Measurements from ENCODE around the gene MACC1. TPM values are rescaled to one million over a fixed set of nuclear protein-coding genes. Genes with fewer than 3 reads are reported as not detected.
A peak's percentile ranks its signal among the peaks of the same experiment; 100 is the strongest.
"Not testable (repeated sequence)": the region's sequence is repeated elsewhere in the genome, so short reads cannot be mapped to it uniquely, and the experiment has no call there.

The MACC1 gene
- total RNA-seq, 1 donor from 2014 or later: 0.16 TPM

- intact Hi-C loops (cut with DNase I): no loop called here
- no peak for DNase-seq (ENCODE audit: missing footprints)
- ATAC-seq: no peak
These were observed 27.3 kb downstream of the MACC1 start for GRCh38 chr7:20189852-20190251.

- DNase-seq (ENCODE audit: missing footprints) (no peak), ATAC-seq (no peak)
- intact Hi-C loops (cut with DNase I): no loop called here
These were observed 28.6 kb downstream of the MACC1 start for GRCh38 chr7:20188567-20188966.

GRCh38 chr7:20187850-20188249 is 29.3 kb downstream of the MACC1 start:
- ATAC-seq; DNase-seq (ENCODE audit: missing footprints); intact Hi-C loops (cut with DNase I): not testable (repeated sequence)

- intact Hi-C loops (cut with DNase I): no loop called here
- no peak for ATAC-seq
- no peak for DNase-seq (ENCODE audit: missing footprints)
These were observed 31.2 kb downstream of the MACC1 start for GRCh38 chr7:20185988-20186387.

- DNase-seq (ENCODE audit: missing footprints) (no peak), ATAC-seq (no peak)
- intact Hi-C loops (cut with DNase I): no loop called here
These were observed 34.1 kb downstream of the MACC1 start for GRCh38 chr7:20183086-20183485.

GRCh38 chr7:20176578-20177242 is 40.5 kb downstream of the MACC1 start:
- intact Hi-C loops (cut with DNase I): no loop called here
- DNase-seq (ENCODE audit: missing footprints): no peak
- ATAC-seq: no peak

- no peak for ATAC-seq
- intact Hi-C loops (cut with DNase I): no loop called here
These were observed 43.4 kb downstream of the MACC1 start for GRCh38 chr7:20173828-20174227.

GRCh38 chr7:20172736-20173334 is 44.3 kb downstream of the MACC1 start:
- DNase-seq (ENCODE audit: missing footprints): no peak
- ATAC-seq: no peak
- intact Hi-C loops (cut with DNase I): no loop called here

More at GRCh38 chr7:20173828-20174227, 43.4 kb downstream of the MACC1 start:
- no peak for DNase-seq (ENCODE audit: missing footprints)

- DNase-seq (ENCODE audit: missing footprints) (no peak), ATAC-seq (no peak)
- intact Hi-C loops (cut with DNase I): no loop called here
These were observed 46.6 kb downstream of the MACC1 start for GRCh38 chr7:20170633-20171032.

GRCh38 chr7:20165146-20165510 is 52.1 kb downstream of the MACC1 start:
- intact Hi-C loops (cut with DNase I): no loop called here
- ATAC-seq: no peak

GRCh38 chr7:20164425-20165145 is 52.6 kb downstream of the MACC1 start:
- no peak for DNase-seq (ENCODE audit: missing footprints)
- intact Hi-C loops (cut with DNase I): no loop called here
- ATAC-seq: no peak

More at GRCh38 chr7:20165146-20165510, 52.1 kb downstream of the MACC1 start:
- no peak for DNase-seq (ENCODE audit: missing footprints)

GRCh38 chr7:20162665-20163064 is 54.5 kb downstream of the MACC1 start:
- DNase-seq (ENCODE audit: missing footprints) (no peak), ATAC-seq (no peak)
- intact Hi-C loops (cut with DNase I): no loop called here

GRCh38 chr7:20159226-20159747 is 57.9 kb downstream of the MACC1 start:
- intact Hi-C loops (cut with DNase I): loop anchor here (5.0 kb wide), 1 partner anchor 153 kb away; no protein-coding TSS in a partner anchor

GRCh38 chr7:20158684-20159083 is 58.5 kb downstream of the MACC1 start:
- no peak for DNase-seq (ENCODE audit: missing footprints)
- intact Hi-C loops (cut with DNase I): loop anchor here (5.0 kb wide), 1 partner anchor 154 kb away; no protein-coding TSS in a partner anchor
- ATAC-seq: peak; percentile 75

More at GRCh38 chr7:20159226-20159747, 57.9 kb downstream of the MACC1 start:
- ATAC-seq (no peak), DNase-seq (ENCODE audit: missing footprints) (no peak)

GRCh38 chr7:20157456-20157855 is 59.7 kb downstream of the MACC1 start:
- intact Hi-C loops (cut with DNase I): loop anchor here (5.0 kb wide), 1 partner anchor 155 kb away; no protein-coding TSS in a partner anchor
- DNase-seq (ENCODE audit: missing footprints) (no peak), ATAC-seq (no peak)

- intact Hi-C loops (cut with DNase I): no loop called here
- ATAC-seq (no peak), DNase-seq (ENCODE audit: missing footprints) (no peak)
These were observed 63.2 kb downstream of the MACC1 start for GRCh38 chr7:20153999-20154398.

GRCh38 chr7:20153567-20153966 is 63.6 kb downstream of the MACC1 start:
- intact Hi-C loops (cut with DNase I): no loop called here
- ATAC-seq: no peak

GRCh38 chr7:20152511-20152910 is 64.7 kb downstream of the MACC1 start:
- intact Hi-C loops (cut with DNase I): no loop called here
- no peak for ATAC-seq
- DNase-seq (ENCODE audit: missing footprints): no peak

More at GRCh38 chr7:20153567-20153966, 63.6 kb downstream of the MACC1 start:
- no peak for DNase-seq (ENCODE audit: missing footprints)

GRCh38 chr7:20151708-20152456 is 65.3 kb downstream of the MACC1 start:
- intact Hi-C loops (cut with DNase I): no loop called here
- no peak for ATAC-seq
- no peak for DNase-seq (ENCODE audit: missing footprints)
